Spleen (tissue), 7 donors: Measurements from ENCODE around the gene SCN9A.
"Not testable (repeated sequence)": the region's sequence is repeated elsewhere in the genome, so short reads cannot be mapped to it uniquely, and the experiment has no call there.

Experiments used
- CTCF ChIP-seq, 11 experiments: fragments of 200-600 bp in 7 of 11; fragments of 450-650 bp in 4 of 11; sonication (generic) in 4 of 11; IDR thresholded peaks in 8 of 11; conservative IDR thresholded peaks in 3 of 11; 1 replicate in 7 of 11; 2 replicates in 4 of 11; pipeline versions ENCODE4 v1.4.0 to v1.8.0; 2016 to 2021; ENCODE audit warnings: antibody characterized with exemption in 11 of 11, inconsistent platforms in 4 of 11, mild to moderate bottlenecking in 1 of 11
- POLR2AphosphoS5 ChIP-seq, 3 donors: sonication (generic); formaldehyde crosslinking; IDR thresholded peaks; one replicate each; pipeline ENCODE4 v1.5.1; 2017; ENCODE audit warnings: antibody characterized with exemption in 3 of 3
- donor health status: DM: no; HTN: no; CAD: no; lungs with moderate emphysema.
- donor health status: DM: no; HTN: no; CAD: no.
- donor health status: DM: no; HTN: no; CAD: no.

GRCh38 chr2:166209944-166210343 lies 165.8 kb downstream of the SCN9A start:
- not testable (repeated sequence) for TF ChIP-seq CTCF (IDR thresholded peaks at IDR 0.05 in 8 of 11, conservative IDR thresholded peaks at IDR 0.05 in 3 of 11); POLR2AphosphoS5 (IDR thresholded peaks at IDR 0.05)
